Loucy (cell line): ENCODE results near the gene ATP1A2.

ENCODE experiments used
- EZH2phosphoT487 ChIP-seq: fragments of 200-600 bp; IDR thresholded peaks from 2 replicates; pipeline ENCODE4 v1.6.1; 2018; ENCODE audit warnings: antibody characterized with exemption, mild to moderate bottlenecking, moderate library complexity, borderline replicate concordance
- TF ChIP-seq, protein P1 (sequence below): fragments of 200-600 bp; sonication (generic); conservative IDR thresholded peaks from 2 replicates; pipeline ENCODE4 v1.5.1; 2014; ENCODE audit warnings: mild to moderate bottlenecking, antibody characterized with exemption, low read length

DNA sequence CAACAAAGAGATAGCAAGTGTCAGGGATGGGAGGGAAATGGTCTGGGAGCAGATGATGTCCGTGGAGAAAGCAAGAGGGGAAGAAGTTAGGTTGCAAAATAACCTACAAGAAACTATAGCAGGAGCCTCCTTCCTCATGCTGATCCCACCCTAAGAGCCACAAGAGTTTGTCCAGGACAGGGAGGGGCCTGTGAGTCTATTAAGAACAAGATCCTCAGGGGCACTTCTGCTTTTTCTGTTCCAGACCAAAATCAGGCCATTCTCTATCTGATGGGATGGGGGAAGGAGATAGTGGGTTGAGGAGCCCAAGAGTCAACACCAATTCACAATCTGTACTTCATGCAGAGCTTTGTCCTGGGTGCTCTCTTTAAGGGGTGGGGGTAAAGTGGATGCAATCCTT lies 28.1 kb downstream of the ATP1A2 start:
- TF ChIP-seq, protein P1, sequence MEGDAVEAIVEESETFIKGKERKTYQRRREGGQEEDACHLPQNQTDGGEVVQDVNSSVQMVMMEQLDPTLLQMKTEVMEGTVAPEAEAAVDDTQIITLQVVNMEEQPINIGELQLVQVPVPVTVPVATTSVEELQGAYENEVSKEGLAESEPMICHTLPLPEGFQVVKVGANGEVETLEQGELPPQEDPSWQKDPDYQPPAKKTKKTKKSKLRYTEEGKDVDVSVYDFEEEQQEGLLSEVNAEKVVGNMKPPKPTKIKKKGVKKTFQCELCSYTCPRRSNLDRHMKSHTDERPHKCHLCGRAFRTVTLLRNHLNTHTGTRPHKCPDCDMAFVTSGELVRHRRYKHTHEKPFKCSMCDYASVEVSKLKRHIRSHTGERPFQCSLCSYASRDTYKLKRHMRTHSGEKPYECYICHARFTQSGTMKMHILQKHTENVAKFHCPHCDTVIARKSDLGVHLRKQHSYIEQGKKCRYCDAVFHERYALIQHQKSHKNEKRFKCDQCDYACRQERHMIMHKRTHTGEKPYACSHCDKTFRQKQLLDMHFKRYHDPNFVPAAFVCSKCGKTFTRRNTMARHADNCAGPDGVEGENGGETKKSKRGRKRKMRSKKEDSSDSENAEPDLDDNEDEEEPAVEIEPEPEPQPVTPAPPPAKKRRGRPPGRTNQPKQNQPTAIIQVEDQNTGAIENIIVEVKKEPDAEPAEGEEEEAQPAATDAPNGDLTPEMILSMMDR, result no peak
- no peak for TF ChIP-seq EZH2phosphoT487
